ENCODE data around the gene KSR1. TPM values are rescaled to one million over a fixed set of nuclear protein-coding genes. Genes with fewer than 3 reads are reported as not detected.

Gene KSR1
- total RNA-seq, 1 experiment from 2014 or later: 19.1 TPM

- no TSS peak for BruUV-seq (replicated peaks)
- H3K4me1 ChIP-seq (replicated peaks; ENCODE audit: insufficient read depth): no peaks in the 10 kb centered on the region
- H3K27ac ChIP-seq: no peak overlapping the region
- H3K79me2 ChIP-seq (ENCODE audit: low read depth): no peaks in the 10 kb centered on the region
- intact Hi-C loops (cut with micrococcal nuclease; ENCODE audit: unreplicated experiment): no loop called here
- H3K4me2 ChIP-seq: no peak overlapping the region
- CTCF ChIA-PET: interaction anchor here (0.7 kb wide), 1 partner anchor 122 kb away, joined by 4 read pairs; no protein-coding TSS in a partner anchor
- no peaks in the 10 kb centered on the region; the same call in 1 of the 2 replicates for H4K20me1 ChIP-seq (ENCODE audit: insufficient read depth)
- POLR2A ChIA-PET (ENCODE audit: unreplicated experiment): no interaction called here
- TF ChIP-seq CTCF (conservative IDR thresholded peaks at IDR 0.05) (no peak), EZH2 (IDR thresholded peaks at IDR 0.05; ENCODE audit: low read depth) (no peak)
- no peaks in the 10 kb centered on the region for H3F3A ChIP-seq (ENCODE audit: insufficient read depth, low read depth)
- no peaks in the 10 kb centered on the region for H3K36me3 ChIP-seq (ENCODE audit: low read depth)
- no peak overlapping the region for H2AFZ ChIP-seq
- H3K27me3 ChIP-seq (ENCODE audit: insufficient read depth, low read depth): no peaks in the 10 kb centered on the region
- H3K9me3 ChIP-seq (ENCODE audit: insufficient read depth, low read depth): no peaks in the 10 kb centered on the region
- DNase-seq: no peak
- H3K9me2 ChIP-seq (ENCODE audit: insufficient read depth): no peaks in the 10 kb centered on the region
- no peak overlapping the region for H3K4me3 ChIP-seq
Measured at GRCh38 chr17:27560668-27561067, 104.4 kb downstream of the KSR1 start.

- H3K9me3 ChIP-seq (ENCODE audit: insufficient read depth, low read depth): no peaks in the 10 kb centered on the region
- ChIA-PET CTCF (interaction anchor here (0.6 kb wide), 2 partner anchors 10 to 156 kb away, joined by 3 to 15 read pairs; no protein-coding TSS in a partner anchor), POLR2A (ENCODE audit: unreplicated experiment) (no interaction called here)
- H4K20me1 ChIP-seq (ENCODE audit: insufficient read depth): no peaks in the 10 kb centered on the region
- no peaks in the 10 kb centered on the region for H3K9me2 ChIP-seq (ENCODE audit: insufficient read depth)
- no peaks in the 10 kb centered on the region for H3K36me3 ChIP-seq (ENCODE audit: low read depth)
- no peak overlapping the region for H3K4me3 ChIP-seq
- H3K4me2 ChIP-seq: no peak overlapping the region
- no peaks in the 10 kb centered on the region for H3K4me1 ChIP-seq (replicated peaks; ENCODE audit: insufficient read depth)
- H3F3A ChIP-seq (ENCODE audit: insufficient read depth, low read depth): no peaks in the 10 kb centered on the region
- TF ChIP-seq EZH2 (IDR thresholded peaks at IDR 0.05; ENCODE audit: low read depth) (no peak), CTCF (conservative IDR thresholded peaks at IDR 0.05) (no peak)
- no peak overlapping the region for H3K27ac ChIP-seq
- intact Hi-C loops (cut with micrococcal nuclease; ENCODE audit: unreplicated experiment): no loop called here
- BruUV-seq (replicated peaks): no TSS peak
- H3K27me3 ChIP-seq (ENCODE audit: insufficient read depth, low read depth): no peaks in the 10 kb centered on the region
- no peak overlapping the region for H2AFZ ChIP-seq
- no peak for DNase-seq
- no peaks in the 10 kb centered on the region for H3K79me2 ChIP-seq (ENCODE audit: low read depth)
Measured at GRCh38 chr17:27562777-27563455, 106.7 kb downstream of the KSR1 start.

GRCh38 chr17:27563532-27563931 lies 107.3 kb downstream of the KSR1 start:
- no peak for DNase-seq
- no peaks in the 10 kb centered on the region for H3K79me2 ChIP-seq (ENCODE audit: low read depth)

More at GRCh38 chr17:27563532-27563931, 107.3 kb downstream of the KSR1 start:
- Histone ChIP-seq H3K27ac (no peak overlapping the region), H3K4me1 (replicated peaks; ENCODE audit: insufficient read depth) (no peaks in the 10 kb centered on the region), H3K4me3 (no peak overlapping the region), H3K9me3 (ENCODE audit: insufficient read depth, low read depth) (no peaks in the 10 kb centered on the region), H3K27me3 (ENCODE audit: insufficient read depth, low read depth) (no peaks in the 10 kb centered on the region), H3K9me2 (ENCODE audit: insufficient read depth) (no peaks in the 10 kb centered on the region), H3F3A (ENCODE audit: insufficient read depth, low read depth) (no peaks in the 10 kb centered on the region), H4K20me1 (ENCODE audit: insufficient read depth) (no peaks in the 10 kb centered on the region), H3K36me3 (ENCODE audit: low read depth) (no peaks in the 10 kb centered on the region), H2AFZ (no peak overlapping the region), H3K4me2 (no peak overlapping the region)
- no TSS peak for BruUV-seq (replicated peaks)
- no peak for TF ChIP-seq EZH2 (IDR thresholded peaks at IDR 0.05; ENCODE audit: low read depth)
- ChIA-PET CTCF (interaction anchor here (0.6 kb wide), 2 partner anchors 11 to 155 kb away, joined by 3 to 15 read pairs; no protein-coding TSS in a partner anchor), POLR2A (ENCODE audit: unreplicated experiment) (interaction anchor here (0.6 kb wide), 1 partner anchor 581 kb away, joined by 6 read pairs; no protein-coding TSS in a partner anchor)
- intact Hi-C loops (cut with micrococcal nuclease; ENCODE audit: unreplicated experiment): no loop called here
